Small intestine (tissue), 7 donors: ENCODE data around the gene DACT1. TPM values are rescaled to one million over a fixed set of nuclear protein-coding genes. Genes with fewer than 3 reads are reported as not detected.

Experiments used
- DNase-seq, 2 donors: peaks; one replicate each; pipeline versions ENCODE4 v3.0.0 to v3.0.0-alpha.2; 2013
- FAIRE-seq: peaks from 2 replicates; lab custom pipeline; 2012; peaks lifted over from hg19 to GRCh38; lab: Jason Lieb, UNC
- H3K27ac ChIP-seq, 3 donors: one replicate each; pipeline ENCODE4 v1.5.1; 2013; ENCODE audit warnings: low read length in 2 of 3, mild to moderate bottlenecking in 2 of 3, control low read depth in 1 of 3, inconsistent platforms in 1 of 3, low read depth in 1 of 3, moderate library complexity in 1 of 3
- H3K27me3 ChIP-seq, 3 donors: one replicate each; pipeline ENCODE4 v1.6.1; 2013; ENCODE audit warnings: low read length in 3 of 3, inconsistent platforms in 1 of 3; ENCODE audit not compliant: control insufficient read depth in 3 of 3, insufficient read depth in 3 of 3
- H3K36me3 ChIP-seq, 3 donors: one replicate each; pipeline ENCODE4 v1.6.1; 2013; ENCODE audit warnings: low read length in 3 of 3, inconsistent platforms in 1 of 3, low read depth in 1 of 3, mild to moderate bottlenecking in 1 of 3, moderate library complexity in 1 of 3; ENCODE audit not compliant: control insufficient read depth in 3 of 3, insufficient read depth in 2 of 3
- H3K4me1 ChIP-seq, 3 donors: one replicate each; pipeline ENCODE4 v1.6.1; 2013; ENCODE audit warnings: low read length in 2 of 3, inconsistent platforms in 1 of 3, low read depth in 1 of 3, mild to moderate bottlenecking in 1 of 3, moderate library complexity in 1 of 3; ENCODE audit not compliant: control insufficient read depth in 3 of 3, insufficient read depth in 2 of 3
- H3K4me3 ChIP-seq, 3 donors: one replicate each; pipeline ENCODE4 v1.5.1; 2013; ENCODE audit warnings: low read length in 3 of 3, control low read depth in 1 of 3, inconsistent platforms in 1 of 3, low read depth in 1 of 3, mild to moderate bottlenecking in 1 of 3, moderate library complexity in 1 of 3
- H3K9me3 ChIP-seq, 2 donors: one replicate each; pipeline ENCODE4 v1.6.1; 2013; ENCODE audit warnings: low read depth in 1 of 2, low read length in 1 of 2; ENCODE audit not compliant: control insufficient read depth in 2 of 2, insufficient read depth in 1 of 2
- WGBS, 3 donors: extraction: QIAGEN DNeasy Blood & Tissue Kit; methylation state at CpG; one replicate each; pipeline ENCODE4 v1.1.7; 2013; 5-methylcytosine and 5-hydroxymethylcytosine counted together
- polyA plus RNA-seq, 4 donors: library from polyadenylated mRNA; stranded (reverse) in 3 of 4; unstranded in 1 of 4; fragments of 200-250 nt in 3 of 4; fragments of 120-200 nt in 1 of 4; gene quantifications; one replicate each; pipeline versions ENCODE4 v1.2.1 to v1.2.3, GENCODE V29; 2013
- donor health status: healthy with polysubstance abuse.
- donor health status: control.
- donor health status: control.
- donor health status: Bipolar disorder and iron deficiency.
- donor health status: healthy.

The DACT1 gene
- polyA plus RNA-seq, 4 donors: 0.45 to 5.3 (median 3.2) TPM

DNA sequence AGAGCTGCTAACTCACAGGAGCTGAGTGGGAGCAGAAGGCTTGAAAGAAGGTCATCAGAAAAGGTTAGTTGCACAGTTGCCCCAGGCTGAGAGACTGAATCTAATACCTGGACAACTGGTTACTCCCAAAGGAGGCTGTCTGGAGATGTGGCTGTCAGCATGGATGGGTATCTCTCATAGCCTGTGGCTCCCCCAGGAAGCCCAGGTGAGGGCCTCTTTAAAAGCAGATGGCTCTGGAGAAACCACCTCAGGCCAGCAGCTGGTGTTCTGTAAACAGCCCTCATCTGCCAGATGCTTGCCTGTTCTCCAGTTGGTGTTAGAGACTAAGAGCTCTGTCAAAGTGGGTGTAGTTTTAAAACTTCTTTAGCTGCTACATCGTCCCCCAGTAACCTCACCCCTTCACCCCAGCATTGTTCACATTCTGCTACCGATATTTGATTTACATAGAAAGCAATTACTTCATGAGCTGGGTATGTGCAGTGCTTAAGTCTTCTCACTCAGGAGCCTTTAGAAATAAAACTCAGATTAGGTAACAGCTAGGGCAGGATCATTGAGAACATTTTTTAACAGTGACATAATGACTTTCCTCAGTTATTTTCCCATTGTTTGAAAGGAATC, 25.8 kb downstream of the DACT1 start:
- no peak overlapping the region for H3K4me3 ChIP-seq
- no peaks in the 10 kb centered on the region for H3K4me1 ChIP-seq
- DNase-seq: peak; percentile 19 to 29
- no peaks in the 10 kb centered on the region for H3K36me3 ChIP-seq
- H3K9me3 ChIP-seq: no peaks in the 10 kb centered on the region
- H3K27ac ChIP-seq: no peak overlapping the region
- WGBS, 3 donors: 49 to 68% (median 50%) methylated on average over 2 of the region's 2 CpGs
- no peak for FAIRE-seq
- no peaks in the 10 kb centered on the region for H3K27me3 ChIP-seq

GRCh38 chr14:58665773-58666500, 28.2 kb downstream of the DACT1 start:
- H3K36me3 ChIP-seq: no peaks in the 10 kb centered on the region
- FAIRE-seq (no peak), DNase-seq (no peak)
- WGBS, 3 donors: 92 to 94% (median 93%) methylated on average over 3 of the region's 3 CpGs
- H3K4me1 ChIP-seq: no peaks in the 10 kb centered on the region
- no peaks in the 10 kb centered on the region for H3K9me3 ChIP-seq
- no peak overlapping the region for H3K4me3 ChIP-seq
- H3K27ac ChIP-seq: no peak overlapping the region
- H3K27me3 ChIP-seq: no peaks in the 10 kb centered on the region

DNA sequence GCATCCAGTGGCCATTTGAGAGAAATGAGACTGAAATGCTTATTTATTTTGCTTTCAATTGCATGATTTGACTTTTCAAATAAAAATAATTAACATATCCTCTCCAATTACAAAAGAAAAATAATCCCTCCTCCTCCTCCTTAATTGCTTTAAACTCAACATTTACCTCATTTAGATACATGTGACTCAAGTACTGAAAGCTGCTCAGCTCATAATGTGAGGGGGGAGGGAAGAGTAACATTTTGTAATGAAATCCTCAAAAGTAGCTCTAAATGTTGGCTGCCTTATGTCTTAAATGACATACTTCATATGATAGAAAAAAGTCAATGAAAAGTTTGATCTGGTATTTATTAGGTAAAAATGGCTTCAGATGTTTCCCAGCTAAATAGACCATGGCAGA, 29.0 kb downstream of the DACT1 start:
- no peak overlapping the region for H3K4me3 ChIP-seq
- no peaks in the 10 kb centered on the region for H3K4me1 ChIP-seq
- no peak overlapping the region for H3K27ac ChIP-seq
- no peak for DNase-seq
- H3K36me3 ChIP-seq: no peaks in the 10 kb centered on the region
- H3K9me3 ChIP-seq: no peaks in the 10 kb centered on the region
- H3K27me3 ChIP-seq: no peaks in the 10 kb centered on the region
- no peak for FAIRE-seq

DNA sequence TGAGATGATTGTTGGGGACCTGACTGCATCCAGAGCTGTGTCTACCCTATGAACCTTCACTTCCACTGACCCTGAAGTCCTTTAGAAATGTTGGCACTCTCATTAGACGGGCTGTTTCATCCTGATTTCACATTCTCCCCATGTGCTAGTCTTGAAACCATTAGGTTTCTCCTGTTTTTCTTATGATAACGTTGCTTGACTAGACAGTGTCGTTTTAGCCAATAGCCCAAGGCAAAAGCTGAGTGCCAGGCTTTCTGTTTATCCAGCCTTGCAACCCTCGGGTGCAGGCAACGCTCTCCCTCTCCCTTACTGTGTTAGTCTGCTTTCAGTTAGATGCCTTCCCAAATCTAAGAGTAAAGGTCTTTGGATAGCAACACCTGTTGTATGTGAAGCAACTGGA, 30.1 kb downstream of the DACT1 start:
- H3K4me1 ChIP-seq: no peaks in the 10 kb centered on the region
- H3K36me3 ChIP-seq: no peaks in the 10 kb centered on the region
- no peaks in the 10 kb centered on the region for H3K9me3 ChIP-seq
- DNase-seq: no peak
- H3K4me3 ChIP-seq: no peak overlapping the region
- no peak for FAIRE-seq
- no peaks in the 10 kb centered on the region for H3K27me3 ChIP-seq
- WGBS, 3 donors: 79 to 85% (median 84%) methylated on average over 5 of the region's 5 CpGs
- H3K27ac ChIP-seq: no peak overlapping the region

DNA sequence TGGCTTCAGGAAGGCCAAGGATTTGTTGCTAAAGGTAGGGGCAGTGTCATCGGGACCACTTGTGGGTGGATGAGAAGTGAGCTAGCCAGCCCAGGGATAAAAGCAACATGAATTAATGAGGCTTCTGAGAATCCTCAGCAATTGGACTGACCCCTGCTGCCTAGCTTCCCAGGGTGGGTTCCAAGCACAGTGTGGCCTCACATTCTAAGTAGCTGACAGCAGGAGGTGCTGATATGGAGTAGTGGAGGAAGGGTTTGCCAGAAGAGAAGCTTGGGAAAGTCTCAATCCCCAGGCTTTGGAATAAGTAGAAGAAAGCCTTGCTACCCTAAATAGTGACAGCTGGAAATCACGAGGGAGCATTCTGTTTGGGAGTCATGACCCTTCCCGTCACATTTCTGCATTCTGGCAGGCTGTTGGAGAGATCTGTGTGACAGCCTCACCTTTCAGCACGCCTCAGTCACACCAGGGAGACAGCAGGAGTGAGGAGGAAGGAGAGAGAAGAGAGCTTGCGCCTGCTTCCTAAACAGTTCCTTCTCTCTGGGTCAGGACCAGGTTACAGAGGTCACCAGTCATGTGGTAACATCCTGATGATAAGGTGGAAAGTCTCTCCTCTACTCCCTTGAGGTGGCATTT, 31.2 kb downstream of the DACT1 start:
- DNase-seq: no peak
- Histone ChIP-seq H3K4me3 (no peak overlapping the region), H3K9me3 (no peaks in the 10 kb centered on the region), H3K36me3 (no peaks in the 10 kb centered on the region), H3K4me1 (no peaks in the 10 kb centered on the region), H3K27ac (no peak overlapping the region), H3K27me3 (no peaks in the 10 kb centered on the region)
- no peak for FAIRE-seq
- 69 to 86% (median 77%) methylated on average over 5 of the region's 5 CpGs for WGBS, 3 donors

- Histone ChIP-seq H3K27ac (no peak overlapping the region), H3K27me3 (no peaks in the 10 kb centered on the region), H3K9me3 (no peaks in the 10 kb centered on the region), H3K4me3 (no peak overlapping the region), H3K4me1 (no peaks in the 10 kb centered on the region), H3K36me3 (no peaks in the 10 kb centered on the region)
- DNase-seq (no peak), FAIRE-seq (no peak)
- WGBS, 3 donors: 88 to 91% (median 91%) methylated on average over 7 of the region's 7 CpGs
Observed at GRCh38 chr14:58669556-58670200, 31.9 kb downstream of the DACT1 start.

GRCh38 chr14:58671024-58671423, 33.3 kb downstream of the DACT1 start:
- FAIRE-seq (no peak), DNase-seq (no peak)
- 93 to 96% (median 94%) methylated on average over 1 of the region's 1 CpG for WGBS, 3 donors
- Histone ChIP-seq H3K9me3 (no peaks in the 10 kb centered on the region), H3K4me1 (no peaks in the 10 kb centered on the region), H3K36me3 (no peaks in the 10 kb centered on the region), H3K4me3 (no peak overlapping the region), H3K27me3 (no peaks in the 10 kb centered on the region), H3K27ac (no peak overlapping the region)

GRCh38 chr14:58671436-58671835, 33.7 kb downstream of the DACT1 start:
- H3K27me3 ChIP-seq: no peaks in the 10 kb centered on the region
- H3K4me3 ChIP-seq: no peak overlapping the region
- H3K36me3 ChIP-seq: no peaks in the 10 kb centered on the region
- no peak for DNase-seq
- no peak for FAIRE-seq
- 53 to 62% (median 57%) methylated on average over 4 of the region's 4 CpGs for WGBS, 3 donors
- no peaks in the 10 kb centered on the region for H3K4me1 ChIP-seq
- no peak overlapping the region for H3K27ac ChIP-seq
- H3K9me3 ChIP-seq: no peaks in the 10 kb centered on the region
